ENCODE measurements around the gene ZP2. TPM values are rescaled to one million over a fixed set of nuclear protein-coding genes. Genes with fewer than 3 reads are reported as not detected.

ZP2 gene
- total RNA-seq, 1 experiment from 2014 or later = not detected

DNA sequence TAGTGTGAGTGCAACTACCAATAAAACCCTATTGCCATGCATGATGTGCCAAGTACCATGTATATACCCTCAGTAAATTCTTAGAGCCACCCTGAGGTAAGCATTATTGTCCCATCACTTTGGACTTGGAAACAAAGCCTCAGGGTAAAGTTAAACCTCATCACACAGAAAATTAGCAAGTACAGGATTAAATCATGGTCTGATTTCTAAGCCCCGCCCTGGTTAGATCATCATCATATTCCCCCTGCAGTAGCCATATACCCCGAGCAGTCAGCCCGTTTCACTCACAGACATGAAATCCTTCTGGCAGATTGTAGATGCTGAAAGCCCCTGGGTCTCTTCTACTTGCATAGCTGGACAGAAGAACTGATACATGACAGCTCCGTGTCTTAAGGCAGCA, 4.8 kb downstream of the ZP2 start:
- Histone ChIP-seq H4K91ac (ENCODE audit: insufficient read length, low read depth, low read length) (no peak overlapping the region), H2BK12ac (ENCODE audit: insufficient read length, low read depth, low read length) (no peak overlapping the region), H3K9ac (ENCODE audit: extremely low read depth, insufficient read length, low read length) (no peak overlapping the region), H3K4me2 (ENCODE audit: insufficient read depth, insufficient read length, low read length) (no peak overlapping the region), H3K79me2 (ENCODE audit: insufficient read depth, low read length) (no peaks in the 10 kb centered on the region), H3K23ac (ENCODE audit: insufficient read length, low read depth, low read length) (no peak overlapping the region), H2AFZ (ENCODE audit: low read length) (no peak overlapping the region), H3K27ac (ENCODE audit: insufficient read length, low read depth, low read length) (no peak overlapping the region), H2BK120ac (ENCODE audit: low read depth, low read length, poor library complexity, severe bottlenecking) (no peak overlapping the region), H3K18ac (ENCODE audit: insufficient read length, low read depth, low read length) (no peak overlapping the region), H3K14ac (ENCODE audit: insufficient read depth, low read length) (no peak overlapping the region), H3K56ac (ENCODE audit: insufficient read length, low read depth, low read length) (no peak overlapping the region), H2BK15ac (ENCODE audit: low read depth, low read length) (no peak overlapping the region), H4K20me1 (ENCODE audit: control insufficient read depth, insufficient read depth, insufficient read length) (no peaks in the 10 kb centered on the region), H2BK5ac (ENCODE audit: insufficient read length, low read length) (no peak overlapping the region), H3K4ac (ENCODE audit: low read depth, low read length) (no peak overlapping the region), H3K9me3 (ENCODE audit: control insufficient read depth, low read depth, low read length) (no peaks in the 10 kb centered on the region), H3K4me1 (ENCODE audit: insufficient read depth, low read length) (no peaks in the 10 kb centered on the region), H4K8ac (replicated peaks; ENCODE audit: insufficient read length, low read depth, low read length) (no peak overlapping the region), H3T11ph (ENCODE audit: low read length) (no peak overlapping the region), H3K23me2 (ENCODE audit: insufficient read length, low read depth, low read length, poor library complexity, severe bottlenecking) (no peaks in the 10 kb centered on the region), H3K27me3 (ENCODE audit: insufficient read depth, low read length) (no peaks in the 10 kb centered on the region), H2AK5ac (ENCODE audit: insufficient read length, low read length) (no peak overlapping the region), H2BK20ac (ENCODE audit: low read depth, low read length, poor library complexity, severe bottlenecking) (no peak overlapping the region), H4K5ac (ENCODE audit: insufficient read length, low read depth, low read length) (no peak overlapping the region), H3K79me1 (ENCODE audit: insufficient read depth, low read depth, low read length, poor library complexity, severe bottlenecking) (no peaks in the 10 kb centered on the region)
- Mint-ChIP-seq H3K27ac (no peak overlapping the region; a peak in 1 of 7 replicates), H3K4me3 (no peak overlapping the region), H3K27me3 (ENCODE audit: low read depth) (peaks cover 13% of the 10 kb centered on the region), H3K9me3 (no peaks in the 10 kb centered on the region), H3K36me3 (ENCODE audit: insufficient read depth in 1 of 3, low read depth in 3 of 3) (no peaks in the 10 kb centered on the region), H3K4me1 (no peaks in the 10 kb centered on the region)
- WGBS (ENCODE audit: extremely low coverage, insufficient read length, low lambda C conversion rate) = no CpG with 5 or more reads among the region's 4 CpGs
- DNase-seq = no peak
- TF ChIP-seq, protein P1, sequence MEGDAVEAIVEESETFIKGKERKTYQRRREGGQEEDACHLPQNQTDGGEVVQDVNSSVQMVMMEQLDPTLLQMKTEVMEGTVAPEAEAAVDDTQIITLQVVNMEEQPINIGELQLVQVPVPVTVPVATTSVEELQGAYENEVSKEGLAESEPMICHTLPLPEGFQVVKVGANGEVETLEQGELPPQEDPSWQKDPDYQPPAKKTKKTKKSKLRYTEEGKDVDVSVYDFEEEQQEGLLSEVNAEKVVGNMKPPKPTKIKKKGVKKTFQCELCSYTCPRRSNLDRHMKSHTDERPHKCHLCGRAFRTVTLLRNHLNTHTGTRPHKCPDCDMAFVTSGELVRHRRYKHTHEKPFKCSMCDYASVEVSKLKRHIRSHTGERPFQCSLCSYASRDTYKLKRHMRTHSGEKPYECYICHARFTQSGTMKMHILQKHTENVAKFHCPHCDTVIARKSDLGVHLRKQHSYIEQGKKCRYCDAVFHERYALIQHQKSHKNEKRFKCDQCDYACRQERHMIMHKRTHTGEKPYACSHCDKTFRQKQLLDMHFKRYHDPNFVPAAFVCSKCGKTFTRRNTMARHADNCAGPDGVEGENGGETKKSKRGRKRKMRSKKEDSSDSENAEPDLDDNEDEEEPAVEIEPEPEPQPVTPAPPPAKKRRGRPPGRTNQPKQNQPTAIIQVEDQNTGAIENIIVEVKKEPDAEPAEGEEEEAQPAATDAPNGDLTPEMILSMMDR (conservative IDR thresholded peaks at IDR 0.05) = no peak
